Activated CD8-positive, alpha-beta memory T cell treated with anti-CD3 and anti-CD28 coated beads, Interleukin-2, amount 10 ng/mL, durations not matched to agents 7 days and 5 days (primary cell): ENCODE measurements around the gene VSIG1. TPM values are rescaled to one million over a fixed set of nuclear protein-coding genes. Genes with fewer than 3 reads are reported as not detected.

Source experiments
- ATAC-seq: fragments of 150-1000 bp; cut with Tn5 transposase; one replicate; pipeline ENCODE4 v1.10.0; 2021; ENCODE audit warnings: moderate library complexity
- CTCF ChIA-PET: fragments of 350-600 bp; sonication (Branson Sonifier 250); formaldehyde crosslinking; loops from one replicate; lab custom pipeline; 2021; ENCODE audit warnings: antibody characterized with exemption; lab: Charles Lee
- DNase-seq: peaks from one replicate; pipeline ENCODE4 v3.0.0-alpha.2; 2020
- H3K27ac Mint-ChIP-seq: one replicate; pipeline ENCODE4 v1.8.0; 2021; ENCODE audit warnings: mild to moderate bottlenecking, mixed read lengths
- H3K27me3 Mint-ChIP-seq: one replicate; pipeline ENCODE4 v1.8.0; 2021; ENCODE audit warnings: mixed read lengths
- H3K36me3 Mint-ChIP-seq: one replicate; pipeline ENCODE4 v1.8.0; 2021; ENCODE audit warnings: mild to moderate bottlenecking, mixed read lengths
- H3K4me1 Mint-ChIP-seq: one replicate; pipeline ENCODE4 v1.8.0; 2021; ENCODE audit warnings: mixed read lengths
- H3K4me3 Mint-ChIP-seq: one replicate; pipeline ENCODE4 v1.8.0; 2021; ENCODE audit warnings: mild to moderate bottlenecking, moderate library complexity, mixed read lengths
- H3K9me3 Mint-ChIP-seq: one replicate; pipeline ENCODE4 v1.8.0; 2022; ENCODE audit warnings: low read depth, mixed read lengths
- total RNA-seq, 2 experiments: library from RNA; stranded (reverse); gene quantifications; one replicate each; pipeline ENCODE4 v1.2.3, GENCODE V29; 2021

The VSIG1 gene
- total RNA-seq, 2 experiments from 2014 or later: 0.64 TPM; not detected in 1

DNA sequence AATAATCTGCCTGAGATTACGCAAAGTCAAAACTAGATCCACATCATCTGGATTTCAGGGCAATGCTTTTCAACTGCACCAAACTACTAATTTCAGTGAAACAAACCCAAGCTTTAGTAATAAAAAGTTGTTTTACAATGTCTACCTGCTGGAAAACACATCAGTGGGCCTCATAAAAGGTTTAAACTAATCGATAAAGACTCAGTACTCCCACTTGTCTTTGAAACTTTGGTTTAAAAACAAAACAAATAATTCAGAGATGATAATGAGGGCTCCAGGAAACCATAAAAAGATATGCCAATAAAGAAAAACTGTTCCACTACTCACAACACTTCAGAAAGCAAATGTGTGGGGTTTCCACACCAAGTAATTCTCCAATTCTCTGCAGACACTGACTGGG, 36.2 kb downstream of the VSIG1 start:
- Mint-ChIP-seq H3K4me1 (no peaks in the 10 kb centered on the region), H3K27ac (no peak overlapping the region), H3K36me3 (peaks cover 8% of the 10 kb centered on the region), H3K4me3 (no peak overlapping the region), H3K9me3 (no peaks in the 10 kb centered on the region), H3K27me3 (no peaks in the 10 kb centered on the region)
- DNase-seq: no peak
- CTCF ChIA-PET: interaction anchor here (1.3 kb wide), 1 partner anchor 58 kb away, joined by 3 read pairs; no protein-coding TSS in a partner anchor
- no peak for ATAC-seq

DNA sequence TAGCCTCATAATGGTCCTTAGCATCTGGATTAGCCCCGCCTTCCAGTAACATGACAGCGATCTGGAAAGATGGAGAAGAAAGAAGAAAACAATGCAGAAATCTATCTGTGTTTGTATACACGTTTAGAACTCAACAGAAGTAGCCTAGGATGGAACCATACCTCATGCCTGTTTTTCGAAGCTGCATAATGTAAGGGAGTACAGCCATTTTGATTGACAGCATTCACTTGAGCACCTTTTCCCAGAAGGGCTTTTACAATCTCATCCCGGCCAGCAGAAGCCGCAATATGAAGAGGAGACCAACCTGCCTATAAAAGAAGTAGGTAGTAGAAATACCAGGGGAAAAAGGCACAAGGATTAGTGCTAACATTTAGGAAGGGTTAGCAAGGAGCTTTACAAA, 42.9 kb downstream of the VSIG1 start:
- H3K27me3 Mint-ChIP-seq: no peaks in the 10 kb centered on the region
- ATAC-seq (no peak), DNase-seq (no peak)
- H3K4me3 Mint-ChIP-seq: no peak overlapping the region
- H3K27ac Mint-ChIP-seq: no peak overlapping the region
- peaks cover 12% of the 10 kb centered on the region for H3K36me3 Mint-ChIP-seq
- CTCF ChIA-PET: no interaction called here
- peaks cover 8% of the 10 kb centered on the region for H3K4me1 Mint-ChIP-seq
- no peaks in the 10 kb centered on the region for H3K9me3 Mint-ChIP-seq

DNA sequence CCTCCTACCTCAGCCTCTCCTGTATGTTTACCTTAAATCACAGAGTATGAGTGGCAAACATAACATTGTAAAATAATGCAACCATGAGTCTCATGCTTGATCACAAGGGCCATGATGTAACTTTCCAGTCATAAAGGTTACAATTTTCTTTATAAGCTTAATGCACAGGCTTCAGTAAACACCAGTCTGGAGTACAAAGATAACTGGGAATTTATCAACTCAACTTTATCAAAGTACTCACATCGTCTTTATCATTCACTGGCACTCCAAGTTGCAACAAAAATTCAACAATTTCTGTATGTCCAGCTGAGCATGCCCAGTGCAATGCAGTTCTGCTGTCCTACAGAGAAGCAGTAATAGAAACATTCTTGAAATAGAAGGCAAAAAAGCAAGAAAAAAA, 43.6 kb downstream of the VSIG1 start:
- Mint-ChIP-seq H3K4me1 (peaks cover 14% of the 10 kb centered on the region), H3K27ac (no peak overlapping the region), H3K9me3 (no peaks in the 10 kb centered on the region), H3K36me3 (peaks cover 12% of the 10 kb centered on the region), H3K27me3 (no peaks in the 10 kb centered on the region), H3K4me3 (no peak overlapping the region)
- ATAC-seq: no peak
- CTCF ChIA-PET: no interaction called here
- DNase-seq: no peak

DNA sequence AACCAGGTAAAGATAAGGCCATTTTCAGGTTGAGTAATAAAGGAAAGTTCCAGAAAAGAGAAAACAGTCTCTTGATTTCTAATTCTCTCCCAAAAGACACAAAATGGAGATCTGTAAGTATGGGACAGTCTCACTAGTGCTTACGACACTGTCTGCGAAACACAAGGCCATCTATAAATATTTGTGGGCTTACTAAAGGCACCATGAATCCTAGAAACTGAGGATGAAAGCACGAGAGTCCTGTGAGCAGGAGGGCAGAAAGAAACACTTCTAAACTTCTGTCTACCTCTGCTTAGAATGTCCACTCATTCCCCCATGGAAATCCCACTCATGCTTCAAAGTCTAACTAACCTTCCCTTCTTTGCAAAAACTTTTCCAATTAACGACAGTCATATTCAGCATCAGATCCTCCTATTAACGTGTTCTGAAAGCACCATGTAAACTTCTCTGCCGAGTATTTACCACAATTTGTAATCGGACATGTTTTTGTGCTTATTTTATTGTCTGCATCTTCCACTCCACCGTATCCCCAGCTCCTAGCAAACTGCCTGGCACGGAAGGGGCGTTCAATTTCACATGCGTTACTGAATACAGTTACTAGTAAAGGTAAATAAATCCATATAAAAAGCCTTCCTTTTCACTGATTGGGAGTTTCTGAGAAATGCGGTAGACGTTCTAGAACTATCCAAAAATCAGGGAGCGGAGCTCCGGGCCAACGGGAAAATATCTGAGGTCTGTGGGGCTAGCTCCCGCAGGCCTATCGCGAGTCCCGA, 45.8 kb downstream of the VSIG1 start:
- no peak overlapping the region for H3K4me3 Mint-ChIP-seq
- peaks cover 4% of the 10 kb centered on the region for H3K36me3 Mint-ChIP-seq
- ATAC-seq (no peak), DNase-seq (no peak)
- H3K27me3 Mint-ChIP-seq: no peaks in the 10 kb centered on the region
- CTCF ChIA-PET: interaction anchor here (1.0 to 1.3 kb wide), 2 partner anchors 49 to 70 kb away, joined by 4 read pairs; no protein-coding TSS in a partner anchor
- H3K9me3 Mint-ChIP-seq: no peaks in the 10 kb centered on the region
- peaks cover 18% of the 10 kb centered on the region for H3K4me1 Mint-ChIP-seq
- H3K27ac Mint-ChIP-seq: no peak overlapping the region

DNA sequence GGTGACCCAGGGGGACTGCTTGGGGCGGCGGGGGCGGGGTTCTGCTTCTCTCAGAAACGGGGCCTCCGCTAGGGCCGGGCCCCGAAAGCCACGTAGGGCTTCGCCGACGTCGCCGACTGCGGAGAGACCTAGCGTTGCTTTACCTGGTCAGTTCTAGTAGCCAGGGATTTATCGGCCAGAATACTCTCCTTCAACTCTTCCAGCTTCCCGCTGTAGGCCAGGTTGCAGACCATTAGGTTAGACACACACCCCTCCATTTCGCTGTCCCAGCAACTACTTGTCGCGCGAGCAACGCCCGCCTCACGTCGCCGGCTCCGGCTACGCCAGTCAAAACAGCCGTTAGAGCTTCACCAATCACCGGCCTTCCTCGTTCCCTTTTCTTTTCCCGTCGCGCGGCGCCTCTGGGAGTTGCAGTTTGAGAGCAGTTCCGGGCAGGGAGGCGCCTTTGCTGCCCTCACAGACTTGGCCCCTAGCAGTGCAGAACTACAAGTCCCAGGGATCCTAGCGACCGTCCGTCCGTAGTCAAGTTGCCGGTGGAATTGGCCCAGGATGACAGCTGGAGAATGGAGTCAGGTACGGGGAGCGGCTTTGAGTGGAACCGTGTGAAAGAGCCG, 46.5 kb downstream of the VSIG1 start, which contains the start of the genes ATG4A and PSMD10:
Gene ATG4A (plus strand): TSS at position 515 of the 614 bp plus-strand sequence. CDS start 49 bp downstream, at position 564.
Gene PSMD10 (minus strand): TSS at position 279 of the 614 bp plus-strand sequence. CDS start 22 bp downstream, at position 257.
- Mint-ChIP-seq H3K27ac (no peak within 1 kb of the TSS), H3K4me3 (no peak within 1 kb of the TSS), H3K27me3 (no peaks in the 10 kb centered on the region), H3K36me3 (peaks cover 4% of the 10 kb centered on the region), H3K9me3 (no peaks in the 10 kb centered on the region), H3K4me1 (peaks cover 18% of the 10 kb centered on the region)
- CTCF ChIA-PET: interaction anchor here (1.0 to 1.3 kb wide), 2 partner anchors 48 to 71 kb away, joined by 4 read pairs; no protein-coding TSS in a partner anchor
- ATAC-seq: peak; percentile 97
- peak; percentile 95 for DNase-seq

DNA sequence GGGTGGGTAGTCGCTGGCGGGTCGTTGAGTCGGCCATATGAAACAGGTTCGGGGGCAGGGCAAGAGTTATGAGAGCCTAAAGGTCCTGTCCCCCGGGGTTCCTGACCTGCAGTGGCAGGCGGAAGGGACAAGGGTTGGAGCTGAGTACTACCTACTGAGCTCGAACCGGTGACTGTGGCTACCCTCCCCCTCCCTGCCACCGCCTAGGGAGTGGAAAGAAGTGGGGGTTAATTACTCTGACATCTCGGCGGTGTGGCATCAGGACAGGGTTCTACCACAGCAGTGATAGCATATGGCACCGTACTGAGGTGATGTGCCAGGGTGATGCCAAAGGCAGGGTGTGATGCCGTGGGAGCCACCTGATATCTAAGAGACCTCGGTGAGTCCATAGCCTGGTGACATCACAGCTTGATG, 47.0 kb downstream of the VSIG1 start:
- H3K9me3 Mint-ChIP-seq: no peaks in the 10 kb centered on the region
- no peak overlapping the region for H3K27ac Mint-ChIP-seq
- peaks cover 18% of the 10 kb centered on the region for H3K4me1 Mint-ChIP-seq
- H3K4me3 Mint-ChIP-seq: no peak overlapping the region
- peak; percentile 32 for ATAC-seq
- no peak for DNase-seq
- CTCF ChIA-PET: interaction anchor here (1.0 to 1.3 kb wide), 2 partner anchors 47 to 71 kb away, joined by 4 read pairs; no protein-coding TSS in a partner anchor
- no peaks in the 10 kb centered on the region for H3K27me3 Mint-ChIP-seq
- peaks cover 4% of the 10 kb centered on the region for H3K36me3 Mint-ChIP-seq

DNA sequence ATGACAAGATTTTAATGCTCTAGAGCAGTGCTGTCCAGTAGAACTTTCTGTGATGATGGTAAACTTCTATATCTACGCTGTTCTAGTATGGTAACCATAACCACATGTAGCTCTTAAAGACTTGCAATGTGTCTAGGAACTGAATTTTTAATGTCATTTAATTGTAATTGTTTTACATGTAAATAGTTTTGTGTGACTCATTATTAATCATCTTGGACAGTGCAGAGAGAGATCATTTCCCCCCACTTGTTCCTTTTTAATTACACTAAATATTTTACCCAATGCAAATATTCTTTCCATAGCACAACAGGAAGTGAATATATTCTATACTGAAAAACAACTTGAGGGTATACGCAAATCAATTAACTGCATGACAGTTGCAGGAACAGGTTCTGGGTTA, 52.5 kb downstream of the VSIG1 start:
- CTCF ChIA-PET: interaction anchor here (0.5 to 1.1 kb wide), 2 partner anchors 33 to 42 kb away, joined by 3 read pairs; no protein-coding TSS in a partner anchor
- no peak overlapping the region for H3K27ac Mint-ChIP-seq
- peaks cover 2% of the 10 kb centered on the region for H3K36me3 Mint-ChIP-seq
- no peaks in the 10 kb centered on the region for H3K9me3 Mint-ChIP-seq
- H3K27me3 Mint-ChIP-seq: no peaks in the 10 kb centered on the region
- ATAC-seq: no peak
- DNase-seq: no peak
- H3K4me3 Mint-ChIP-seq: no peak overlapping the region
- peaks cover 10% of the 10 kb centered on the region for H3K4me1 Mint-ChIP-seq

DNA sequence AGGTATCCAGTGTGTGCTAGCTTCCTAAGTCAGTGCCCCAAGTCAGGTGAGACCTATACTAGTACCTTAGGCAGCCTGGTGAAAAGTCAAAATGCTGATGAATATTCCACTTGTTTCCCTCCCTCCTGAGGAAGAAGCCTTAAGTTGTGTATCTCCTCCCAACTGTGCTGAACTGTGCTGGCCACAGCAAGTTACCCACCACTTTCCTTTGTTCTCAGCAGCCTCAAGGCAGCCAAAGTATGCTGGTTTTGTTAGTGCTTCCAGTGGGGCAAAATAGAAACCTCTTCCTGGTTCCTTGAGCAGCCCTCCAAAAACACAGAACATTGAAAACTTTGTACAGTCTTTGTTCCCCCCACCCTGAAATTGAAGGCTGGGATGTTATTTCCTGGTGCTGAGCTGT, 60.6 kb downstream of the VSIG1 start:
- Mint-ChIP-seq H3K9me3 (no peaks in the 10 kb centered on the region), H3K4me3 (no peak overlapping the region), H3K36me3 (peaks cover 13% of the 10 kb centered on the region), H3K27ac (no peak overlapping the region), H3K27me3 (no peaks in the 10 kb centered on the region), H3K4me1 (no peaks in the 10 kb centered on the region)
- CTCF ChIA-PET: no interaction called here
- ATAC-seq (no peak), DNase-seq (no peak)

DNA sequence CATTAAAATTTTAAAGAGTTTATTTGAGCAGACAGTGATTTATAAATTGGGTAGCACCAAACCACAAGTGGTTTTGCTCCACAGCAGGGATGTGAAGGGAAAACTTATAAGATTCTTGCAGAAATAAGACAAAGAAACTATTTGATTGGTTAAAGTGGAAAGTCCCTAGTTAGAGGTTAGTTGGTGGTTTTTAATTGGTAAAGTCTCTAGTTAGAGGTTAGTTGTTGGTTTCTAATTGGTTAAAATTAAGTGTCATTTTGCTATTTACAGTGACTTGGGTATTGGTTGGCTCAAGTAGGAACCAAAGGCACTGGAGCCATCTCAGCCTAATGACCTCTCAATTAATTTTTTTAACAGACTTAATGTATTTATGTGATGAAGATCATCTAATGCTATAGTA, 69.7 kb downstream of the VSIG1 start:
- no peaks in the 10 kb centered on the region for H3K27me3 Mint-ChIP-seq
- H3K36me3 Mint-ChIP-seq: no peaks in the 10 kb centered on the region

DNA sequence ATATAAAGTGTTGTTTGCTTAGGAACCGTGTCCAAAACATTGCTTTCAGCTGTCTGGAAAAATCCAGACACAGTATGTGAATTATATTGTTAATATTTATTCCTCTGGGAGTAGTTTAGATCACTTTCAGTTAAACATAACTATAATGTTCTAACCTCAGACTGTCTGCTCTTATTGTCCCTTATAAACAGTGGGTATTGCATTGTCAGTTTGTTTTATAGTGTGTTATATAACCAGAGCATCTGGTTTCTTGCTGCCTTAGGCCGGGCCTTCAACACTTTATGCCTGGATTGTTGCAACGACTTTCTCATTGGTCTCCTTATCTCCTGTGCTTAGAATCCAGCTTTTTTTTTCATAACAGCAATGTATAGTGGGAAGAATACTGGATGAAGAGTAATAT, 73.1 kb downstream of the VSIG1 start:
- Mint-ChIP-seq H3K4me1 (peaks cover 13% of the 10 kb centered on the region), H3K27ac (no peak overlapping the region), H3K36me3 (no peaks in the 10 kb centered on the region), H3K9me3 (no peaks in the 10 kb centered on the region), H3K27me3 (no peaks in the 10 kb centered on the region), H3K4me3 (no peak overlapping the region)
- no peak for ATAC-seq
- CTCF ChIA-PET: no interaction called here
- no peak for DNase-seq

More for the DNA sequence above, 69.7 kb downstream of the VSIG1 start:
- Mint-ChIP-seq H3K4me3 (no peak overlapping the region), H3K9me3 (no peaks in the 10 kb centered on the region), H3K27ac (no peak overlapping the region), H3K4me1 (peaks cover 3% of the 10 kb centered on the region)
- ATAC-seq: no peak
- CTCF ChIA-PET: no interaction called here
- DNase-seq: no peak

DNA sequence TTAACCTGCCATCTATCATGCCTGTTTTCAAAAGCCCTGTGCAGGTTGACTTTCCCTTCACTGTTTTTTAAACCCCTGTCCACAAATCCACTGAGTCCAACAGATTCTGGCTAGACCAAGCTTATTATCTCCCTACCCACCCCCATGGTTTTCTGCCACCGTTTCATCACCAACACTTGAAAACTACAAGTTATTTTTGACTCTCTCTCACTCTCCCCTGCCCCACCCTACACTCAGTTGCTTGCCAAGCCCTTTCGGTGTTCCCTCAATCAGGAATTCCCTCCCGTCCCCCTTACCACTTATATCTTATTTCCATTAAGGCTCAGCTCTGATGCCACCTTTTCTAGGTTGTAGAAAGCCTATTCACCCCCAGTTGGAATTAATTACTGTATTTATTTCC, 76.4 kb downstream of the VSIG1 start:
- H3K4me1 Mint-ChIP-seq: peaks cover 12% of the 10 kb centered on the region
- DNase-seq (no peak), ATAC-seq (no peak)
- H3K27ac Mint-ChIP-seq: no peak overlapping the region
- CTCF ChIA-PET: no interaction called here
- H3K36me3 Mint-ChIP-seq: no peaks in the 10 kb centered on the region
- H3K9me3 Mint-ChIP-seq: no peaks in the 10 kb centered on the region
- H3K27me3 Mint-ChIP-seq: no peaks in the 10 kb centered on the region
- H3K4me3 Mint-ChIP-seq: no peak overlapping the region

DNA sequence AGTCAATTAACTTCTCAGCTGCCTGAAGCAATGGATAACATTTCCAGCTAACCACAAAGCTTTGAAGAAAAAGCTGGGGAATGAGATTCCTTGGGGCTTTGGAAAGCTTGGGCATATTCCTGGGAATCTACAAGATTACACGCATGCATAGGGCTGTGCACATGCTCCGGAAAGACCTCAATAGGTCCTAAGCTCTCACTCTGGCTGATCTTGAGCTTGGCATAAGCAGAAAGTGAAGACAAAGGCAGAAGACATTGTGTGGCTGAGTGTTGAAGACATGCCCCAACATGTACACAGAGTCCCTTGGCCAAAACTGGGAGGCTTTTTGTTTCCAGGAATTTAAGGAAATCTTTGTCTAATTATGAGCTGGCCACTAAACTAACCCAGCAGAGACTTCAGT, 77.9 kb downstream of the VSIG1 start:
- no peak for ATAC-seq
- no peak for DNase-seq
- Mint-ChIP-seq H3K4me3 (no peak overlapping the region), H3K27ac (no peak overlapping the region), H3K27me3 (no peaks in the 10 kb centered on the region), H3K9me3 (no peaks in the 10 kb centered on the region), H3K36me3 (no peaks in the 10 kb centered on the region), H3K4me1 (peaks cover 12% of the 10 kb centered on the region)
- CTCF ChIA-PET: no interaction called here

DNA sequence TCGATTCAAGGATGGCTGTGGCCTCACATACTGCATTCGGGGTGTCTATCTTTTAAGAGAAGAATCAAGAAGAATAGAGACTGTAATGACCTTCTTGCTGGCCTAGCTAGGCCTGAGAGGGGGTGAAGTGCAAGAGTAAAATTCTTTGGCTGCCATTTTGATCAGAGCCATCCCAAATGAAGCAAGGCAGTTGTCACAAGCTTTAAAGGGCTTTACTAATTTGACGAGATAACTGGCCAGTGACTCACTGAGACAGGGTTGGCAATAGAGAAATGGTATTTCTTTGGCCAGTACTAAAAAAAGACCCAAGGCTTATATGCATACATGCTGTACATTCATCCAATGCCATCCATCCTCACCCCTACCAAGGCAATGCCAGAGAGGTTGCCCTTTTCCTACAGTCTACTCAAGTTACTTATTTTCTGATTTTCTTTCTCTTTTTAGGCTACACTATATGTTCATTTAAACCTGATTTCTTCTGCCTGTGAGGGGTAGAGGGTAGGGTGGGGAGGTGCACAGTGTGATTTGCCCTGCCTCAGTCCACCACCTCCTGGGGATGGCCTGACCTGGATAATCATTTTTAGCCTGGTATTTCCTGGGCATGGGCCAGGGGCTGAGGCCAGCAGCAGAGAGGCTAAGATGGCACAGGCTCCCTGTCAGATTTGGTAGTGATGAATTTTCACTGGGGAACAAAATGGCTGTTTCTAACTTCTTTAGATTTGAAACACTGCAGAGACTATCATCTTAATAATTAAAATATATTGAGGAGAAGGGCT, 78.9 kb downstream of the VSIG1 start:
- no peak for DNase-seq
- Mint-ChIP-seq H3K4me1 (peaks cover 12% of the 10 kb centered on the region), H3K9me3 (no peaks in the 10 kb centered on the region), H3K36me3 (peaks cover 1% of the 10 kb centered on the region), H3K4me3 (no peak overlapping the region), H3K27me3 (no peaks in the 10 kb centered on the region), H3K27ac (no peak overlapping the region)
- ATAC-seq: no peak
- CTCF ChIA-PET: interaction anchor here (0.7 kb wide), 1 partner anchor 16 kb away, joined by 3 read pairs; no protein-coding TSS in a partner anchor
